Measurements from ENCODE around the gene MEG3.

The MEG3 gene

GRCh38 chr14:100901391-100902183 lies 75.7 kb downstream of the MEG3 start:
- no peak for DNase-seq

DNA sequence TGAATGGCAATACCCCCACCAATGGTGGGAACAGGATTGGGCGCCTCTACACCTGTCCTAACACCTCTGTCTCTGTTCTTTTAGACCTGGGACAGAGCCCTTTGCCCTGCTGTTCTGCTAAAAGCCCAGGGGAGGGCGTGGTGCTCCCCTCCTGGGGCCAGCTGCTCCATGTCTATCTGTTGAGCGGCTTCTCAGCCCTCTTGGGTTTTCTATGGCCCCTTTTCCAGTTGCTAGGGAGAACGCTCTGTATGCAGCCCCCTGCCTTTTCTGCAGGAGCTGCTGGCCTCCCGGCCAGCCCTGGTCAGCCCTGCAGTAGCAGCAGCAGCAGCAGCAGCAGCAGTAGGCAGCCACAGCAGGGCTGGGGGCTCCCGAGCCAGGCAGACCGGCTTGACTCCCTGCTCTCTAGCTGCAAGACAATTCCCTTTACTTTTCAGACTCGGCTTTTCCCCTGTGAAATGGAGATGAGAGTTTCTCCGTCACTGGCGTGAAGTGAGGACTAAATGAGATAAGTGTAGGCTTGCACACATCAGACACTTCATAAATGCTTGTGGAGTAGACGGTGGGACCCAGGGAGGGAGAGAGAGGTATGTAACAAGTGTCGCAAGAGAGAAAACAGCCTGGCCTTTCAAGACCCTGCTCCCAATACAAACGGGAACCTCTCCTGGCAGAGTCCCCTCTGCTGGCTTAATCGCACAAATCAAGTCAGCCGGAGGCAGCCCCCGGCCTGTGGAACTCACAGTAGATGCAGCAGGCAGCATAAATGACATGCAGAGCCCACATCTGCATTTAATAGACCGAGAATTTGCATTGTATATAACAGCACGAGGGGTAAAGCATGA lies 76.6 kb downstream of the MEG3 start:
- no peak for DNase-seq

GRCh38 chr14:100903134-100903468 lies 77.2 kb downstream of the MEG3 start:
- no peak for DNase-seq

GRCh38 chr14:100903672-100904185 lies 77.8 kb downstream of the MEG3 start, which contains the start of gene RTL1:
TSS of gene RTL1 (minus strand) at chr14:100903722. CDS start at chr14:100884788, 18,934 bp downstream.
- no peak for DNase-seq

GRCh38 chr14:100904307-100905087 lies 78.6 kb downstream of the MEG3 start:
- no peak for DNase-seq

GRCh38 chr14:100905166-100905565 lies 79.2 kb downstream of the MEG3 start:
- DNase-seq: no peak

GRCh38 chr14:100906420-100906819 lies 80.5 kb downstream of the MEG3 start:
- no peak for DNase-seq

DNA sequence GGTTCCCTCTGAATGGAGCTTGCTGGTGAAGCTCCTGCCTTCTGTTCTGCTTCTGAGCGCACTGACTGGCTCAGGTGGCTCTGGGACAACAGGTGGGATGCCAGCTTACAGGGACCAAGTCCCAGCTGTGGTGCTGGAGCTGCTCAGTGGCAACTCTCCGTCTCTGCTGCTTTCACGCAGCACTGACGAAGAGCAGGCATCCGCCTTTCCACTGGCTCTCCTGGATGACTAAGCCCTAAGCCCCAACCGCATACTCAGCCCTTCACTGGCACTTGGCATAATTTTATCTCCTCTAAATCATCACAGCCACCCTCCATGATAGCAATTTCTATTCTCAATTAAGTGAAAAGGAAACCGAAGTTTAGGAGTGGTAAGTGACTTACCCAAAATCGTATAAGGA lies 81.3 kb downstream of the MEG3 start:
- no peak for DNase-seq

DNA sequence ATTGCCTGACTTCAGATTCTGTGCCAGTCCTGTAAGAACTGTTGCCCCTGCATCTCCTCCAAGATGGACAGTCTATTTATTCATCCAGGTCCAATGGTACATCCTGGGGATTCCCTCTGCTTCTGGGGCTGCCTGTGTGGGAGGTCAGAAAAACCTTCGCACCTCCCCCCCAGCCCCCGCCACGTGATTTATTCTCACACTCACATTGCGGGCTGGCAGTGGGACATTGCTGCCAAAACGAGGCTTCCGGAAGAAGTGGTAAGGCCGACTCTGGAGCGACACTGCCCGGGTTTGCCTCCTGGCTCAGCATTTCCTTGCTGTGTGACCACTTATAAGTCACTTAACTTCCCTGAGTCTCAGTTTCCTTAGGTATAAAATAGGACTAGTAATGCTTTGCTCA lies 83.5 kb downstream of the MEG3 start:
- DNase-seq: no peak

All from NCI-H226 (cell line).